Astrocyte (in vitro differentiated cells and primary cell): ENCODE measurements around the gene WWP2. TPM values are rescaled to one million over a fixed set of nuclear protein-coding genes. Genes with fewer than 3 reads are reported as not detected.

ENCODE experiments used
- DNase-seq: peaks from one replicate; pipeline ENCODE4 v3.0.0-alpha.2; 2010; ENCODE audit warnings: low read depth
- FAIRE-seq: peaks from 2 replicates; lab custom pipeline; 2011; peaks lifted over from hg19 to GRCh38; lab: Jason Lieb, UNC
- H2AFZ ChIP-seq: 2 replicates; pipeline ENCODE4 v1.6.0; 2012; ENCODE audit warnings: low read depth, low read length, inconsistent platforms
- H3K27ac ChIP-seq: 2 replicates; pipeline ENCODE4 v1.5.1; 2011; ENCODE audit warnings: low read depth, low read length, inconsistent platforms
- H3K27me3 ChIP-seq: 2 replicates; pipeline ENCODE4 v1.6.0; 2011; ENCODE audit warnings: low read length, inconsistent platforms; ENCODE audit not compliant: insufficient read depth
- H3K36me3 ChIP-seq: 2 replicates; pipeline ENCODE4 v1.5.1; 2011; ENCODE audit warnings: low read length, inconsistent platforms; ENCODE audit not compliant: insufficient read depth
- H3K4me1 ChIP-seq: 2 replicates; pipeline ENCODE4 v1.5.1; 2011; ENCODE audit warnings: low read length, inconsistent platforms; ENCODE audit not compliant: insufficient read depth
- H3K4me2 ChIP-seq: 2 replicates; pipeline ENCODE4 v1.6.0; 2012; ENCODE audit warnings: low read length, inconsistent platforms
- H3K4me3 ChIP-seq: 2 replicates; pipeline ENCODE4 v1.5.1; 2011; ENCODE audit warnings: low read depth, mild to moderate bottlenecking, low read length, inconsistent platforms; ENCODE audit not compliant: insufficient read depth
- H3K79me2 ChIP-seq: 2 replicates; pipeline ENCODE4 v1.6.0; 2012; ENCODE audit warnings: mild to moderate bottlenecking, low read length, inconsistent platforms; ENCODE audit not compliant: insufficient read depth
- H3K9ac ChIP-seq: 2 replicates; pipeline ENCODE4 v1.6.0; 2012; ENCODE audit warnings: mild to moderate bottlenecking, low read length, inconsistent platforms
- H3K9me3 ChIP-seq: 2 replicates; pipeline ENCODE4 v1.5.1; 2012; ENCODE audit warnings: low read depth, mild to moderate bottlenecking, low read length, inconsistent platforms; ENCODE audit not compliant: insufficient read depth
- H4K20me1 ChIP-seq: 2 replicates; pipeline ENCODE4 v1.6.0; 2012; ENCODE audit warnings: low read length, inconsistent platforms; ENCODE audit not compliant: insufficient read depth
- H3K27ac Mint-ChIP-seq: one replicate; pipeline ENCODE4 v1.8.0; 2021; ENCODE audit warnings: mild to moderate bottlenecking, mixed read lengths; ENCODE audit not compliant: unreplicated experiment
- H3K27me3 Mint-ChIP-seq: one replicate; pipeline ENCODE4 v1.8.0; 2021; ENCODE audit warnings: low read depth, mixed read lengths; ENCODE audit not compliant: unreplicated experiment
- H3K36me3 Mint-ChIP-seq: one replicate; pipeline ENCODE4 v1.8.0; 2021; ENCODE audit warnings: low read depth, mixed read lengths; ENCODE audit not compliant: unreplicated experiment
- H3K4me1 Mint-ChIP-seq: one replicate; pipeline ENCODE4 v1.8.0; 2021; ENCODE audit warnings: low read depth, mixed read lengths; ENCODE audit not compliant: unreplicated experiment
- H3K4me3 Mint-ChIP-seq: one replicate; pipeline ENCODE4 v1.8.0; 2021; ENCODE audit warnings: mild to moderate bottlenecking, moderate library complexity, mixed read lengths; ENCODE audit not compliant: unreplicated experiment
- H3K9me3 Mint-ChIP-seq: one replicate; pipeline ENCODE4 v1.8.0; 2021; ENCODE audit warnings: mild to moderate bottlenecking, mixed read lengths; ENCODE audit not compliant: unreplicated experiment
- CTCF ChIP-seq: IDR thresholded peaks from 2 replicates; pipeline ENCODE4 v1.5.1; 2011; ENCODE audit warnings: low read depth, mild to moderate bottlenecking, inconsistent platforms, low read length, moderate library complexity; ENCODE audit not compliant: insufficient read depth
- EZH2 ChIP-seq: IDR thresholded peaks from 2 replicates; pipeline ENCODE4 v1.6.1; 2012; ENCODE audit warnings: mild to moderate bottlenecking, low read length, inconsistent platforms; ENCODE audit not compliant: insufficient read depth
- total RNA-seq: library from RNA; stranded (reverse); gene quantifications from 2 replicates; pipeline ENCODE4 v1.2.1, GENCODE V29; 2021

Gene WWP2
- total RNA-seq, 1 donor from 2014 or later = 28.7 TPM

- no peaks in the 10 kb centered on the region for H3K9me3 ChIP-seq
- H4K20me1 ChIP-seq = no peaks in the 10 kb centered on the region
- DNase-seq (peak; percentile 48), FAIRE-seq (no peak)
- H3K27ac Mint-ChIP-seq = peak overlapping the region; percentile 95
- no peak for TF ChIP-seq EZH2
- TF ChIP-seq CTCF = no peak
- H3K4me3 ChIP-seq = no peak overlapping the region
- peak overlapping the region; percentile 89 for H2AFZ ChIP-seq
- peaks cover 7% of the 10 kb centered on the region for H3K4me1 ChIP-seq
- peaks cover 9% of the 10 kb centered on the region for H3K36me3 ChIP-seq
- peaks cover 2% of the 10 kb centered on the region for H3K9me3 Mint-ChIP-seq
- peak overlapping the region; percentile 51 for H3K9ac ChIP-seq
- H3K79me2 ChIP-seq = no peaks in the 10 kb centered on the region
- H3K36me3 Mint-ChIP-seq = peaks cover 23% of the 10 kb centered on the region
- no peaks in the 10 kb centered on the region for H3K27me3 Mint-ChIP-seq
- peaks cover 13% of the 10 kb centered on the region for H3K4me1 Mint-ChIP-seq
- peak overlapping the region; percentile 50 for H3K4me2 ChIP-seq
- no peak overlapping the region for H3K27ac ChIP-seq
- no peaks in the 10 kb centered on the region for H3K27me3 ChIP-seq
- H3K4me3 Mint-ChIP-seq = peak overlapping the region; percentile 28
Observed at GRCh38 chr16:69890114-69890891, 128.2 kb downstream of the WWP2 start.

GRCh38 chr16:69890892-69891282, 128.8 kb downstream of the WWP2 start:
- H2AFZ ChIP-seq = peak overlapping the region; percentile 89
- Mint-ChIP-seq H3K36me3 (peaks cover 18% of the 10 kb centered on the region), H3K4me3 (no peak overlapping the region), H3K4me1 (peaks cover 13% of the 10 kb centered on the region), H3K27ac (peak overlapping the region; percentile 95), H3K27me3 (no peaks in the 10 kb centered on the region), H3K9me3 (no peaks in the 10 kb centered on the region)
- peak overlapping the region; percentile 50 for H3K4me2 ChIP-seq
- no peak for FAIRE-seq
- H3K4me1 ChIP-seq = peaks cover 7% of the 10 kb centered on the region
- no peak overlapping the region for H3K4me3 ChIP-seq
- TF ChIP-seq CTCF = no peak
- H3K27me3 ChIP-seq = no peaks in the 10 kb centered on the region
- H3K9ac ChIP-seq = peak overlapping the region; percentile 51
- no peaks in the 10 kb centered on the region for H3K79me2 ChIP-seq
- H3K9me3 ChIP-seq = no peaks in the 10 kb centered on the region
- H3K27ac ChIP-seq = no peak overlapping the region
- no peaks in the 10 kb centered on the region for H4K20me1 ChIP-seq
- DNase-seq = no peak
- peaks cover 9% of the 10 kb centered on the region for H3K36me3 ChIP-seq

- Histone ChIP-seq H3K79me2 (no peaks in the 10 kb centered on the region), H3K9me3 (no peaks in the 10 kb centered on the region), H3K27ac (no peak overlapping the region), H3K27me3 (no peaks in the 10 kb centered on the region), H3K36me3 (peaks cover 9% of the 10 kb centered on the region), H3K4me3 (no peak overlapping the region), H4K20me1 (no peaks in the 10 kb centered on the region), H3K9ac (no peak overlapping the region), H2AFZ (no peak overlapping the region), H3K4me1 (peaks cover 7% of the 10 kb centered on the region), H3K4me2 (no peak overlapping the region)
- peaks cover 14% of the 10 kb centered on the region for H3K36me3 Mint-ChIP-seq
- no peaks in the 10 kb centered on the region for H3K27me3 Mint-ChIP-seq
- H3K4me1 Mint-ChIP-seq = peaks cover 13% of the 10 kb centered on the region
- FAIRE-seq (no peak), DNase-seq (no peak)
- H3K4me3 Mint-ChIP-seq = no peak overlapping the region
- no peaks in the 10 kb centered on the region for H3K9me3 Mint-ChIP-seq
- H3K27ac Mint-ChIP-seq = no peak overlapping the region
- no peak for TF ChIP-seq CTCF
- TF ChIP-seq EZH2 = no peak
Observed at GRCh38 chr16:69892378-69892777, 130.2 kb downstream of the WWP2 start.
